B cell (primary cell): ENCODE data around the gene IGBP1. TPM values are rescaled to one million over a fixed set of nuclear protein-coding genes. Genes with fewer than 3 reads are reported as not detected.
"Not testable (repeated sequence)": the region's sequence is repeated elsewhere in the genome, so short reads cannot be mapped to it uniquely, and the experiment has no call there.

Experiments
- ATAC-seq: fragments of 200-7000 bp; cut with Tn5 transposase; one replicate; pipeline ENCODE4 v1.10.0; 2021; ENCODE audit warnings: low read depth, mild to moderate bottlenecking, moderate number of reproducible peaks, moderate library complexity
- CTCF ChIA-PET: fragments of 350-600 bp; sonication (Branson Sonifier 250); formaldehyde crosslinking; loops from one replicate; lab custom pipeline; 2021; ENCODE audit warnings: antibody characterized with exemption, inconsistent platforms; lab: Charles Lee
- POLR2A ChIA-PET: fragments of 350-600 bp; sonication (Branson Sonifier 250); formaldehyde crosslinking; loops from one replicate; lab custom pipeline; 2021; ENCODE audit warnings: antibody characterized with exemption; lab: Charles Lee
- DNase-seq: peaks from one replicate; pipeline ENCODE4 v3.0.0; 2013
- H2AFZ ChIP-seq: 2 replicates; pipeline ENCODE4 v1.6.1; 2012; ENCODE audit warnings: mild to moderate bottlenecking, low read depth, low read length; ENCODE audit not compliant: insufficient read depth, poor library complexity, severe bottlenecking
- H3K27ac ChIP-seq, 2 donors: 1 replicate in 1 of 2; 2 replicates in 1 of 2; pipeline ENCODE4 v1.5.1; 2012 to 2013; ENCODE audit warnings: low read length in 2 of 2, mild to moderate bottlenecking in 2 of 2, moderate library complexity in 1 of 2
- H3K27me3 ChIP-seq, 4 experiments: fragments of 200-600 bp in 1 of 4; sonication (generic) in 1 of 4; replicated peaks in 1 of 4; 1 replicate in 2 of 4; 2 replicates in 2 of 4; pipeline versions ENCODE4 v1.6.1 to v1.7.0; 2013 to 2016; ENCODE audit warnings: low read length in 3 of 4, mild to moderate bottlenecking in 2 of 4, mixed read lengths in 1 of 4, moderate library complexity in 1 of 4; ENCODE audit not compliant: insufficient read depth in 4 of 4, control insufficient read depth in 3 of 4; ENCODE audit errors: control extremely low read depth in 1 of 4
- H3K36me3 ChIP-seq, 2 experiments: replicated peaks in 1 of 2; 1 replicate in 1 of 2; 2 replicates in 1 of 2; pipeline versions ENCODE4 v1.6.1 to v1.7.1; 2013; ENCODE audit warnings: low read length in 1 of 2; ENCODE audit not compliant: insufficient read depth in 2 of 2, control insufficient read depth in 1 of 2; ENCODE audit errors: control extremely low read depth in 1 of 2, extremely low read depth in 1 of 2
- H3K4me1 ChIP-seq, 2 donors: fragments of 200-600 bp in 1 of 2; sonication (generic) in 1 of 2; 1 replicate in 1 of 2; 2 replicates in 1 of 2; pipeline versions ENCODE4 v1.5.1 to v1.6.1; 2013 to 2017; ENCODE audit warnings: low read length in 2 of 2; ENCODE audit not compliant: control insufficient read depth in 2 of 2, insufficient read depth in 2 of 2
- H3K4me2 ChIP-seq: replicated peaks from 2 replicates; pipeline ENCODE3; 2012; ENCODE audit warnings: mild to moderate bottlenecking, low read depth, low read length; ENCODE audit not compliant: poor library complexity, severe bottlenecking
- H3K4me3 ChIP-seq, 5 experiments: fragments of 200-600 bp in 1 of 5; sonication (generic) in 1 of 5; 1 replicate in 3 of 5; 2 replicates in 2 of 5; pipeline versions ENCODE4 v1.5.1 to v1.7.0; 2011 to 2016; ENCODE audit warnings: low read length in 4 of 5, mild to moderate bottlenecking in 4 of 5, low read depth in 2 of 5, control low read depth in 1 of 5, moderate library complexity in 1 of 5; ENCODE audit not compliant: insufficient read depth in 1 of 5; ENCODE audit errors: control extremely low read depth in 1 of 5, extremely low read depth in 1 of 5
- H3K79me2 ChIP-seq: fragments of 200-600 bp; sonication (generic); one replicate; pipeline ENCODE4 v1.6.0; 2016; ENCODE audit warnings: low read length; ENCODE audit not compliant: control insufficient read depth, insufficient read depth
- H3K9ac ChIP-seq: fragments of 200-600 bp; sonication (generic); 2 replicates; pipeline ENCODE4 v1.6.1; 2017; ENCODE audit warnings: mild to moderate bottlenecking, low read length, moderate library complexity
- H3K9me3 ChIP-seq, 3 donors: one replicate each; pipeline versions ENCODE4 v1.6.1 to v1.7.1; 2013; ENCODE audit warnings: low read length in 2 of 3; ENCODE audit not compliant: control insufficient read depth in 2 of 3, insufficient read depth in 1 of 3; ENCODE audit errors: control extremely low read depth in 1 of 3
- H4K20me1 ChIP-seq: 2 replicates; pipeline ENCODE4 v1.6.0; 2012; ENCODE audit warnings: mild to moderate bottlenecking, low read length; ENCODE audit not compliant: insufficient read depth, control insufficient read depth, poor library complexity, severe bottlenecking
- H3K27ac Mint-ChIP-seq: one replicate; pipeline ENCODE4 v1.8.0; 2021; ENCODE audit warnings: mixed read lengths
- H3K27me3 Mint-ChIP-seq: one replicate; pipeline ENCODE4 v1.8.0; 2021; ENCODE audit warnings: mixed read lengths
- H3K4me1 Mint-ChIP-seq: one replicate; pipeline ENCODE4 v1.8.0; 2021; ENCODE audit warnings: mixed read lengths
- H3K4me3 Mint-ChIP-seq: one replicate; pipeline ENCODE4 v1.8.0; 2021; ENCODE audit warnings: mixed read lengths
- H3K9me3 Mint-ChIP-seq: one replicate; pipeline ENCODE4 v1.8.0; 2022; ENCODE audit warnings: mixed read lengths; ENCODE audit not compliant: insufficient read depth
- CTCF ChIP-seq: fragments of 200-600 bp; IDR thresholded peaks from one replicate; pipeline ENCODE4 v1.8.0; 2022; ENCODE audit warnings: antibody characterized with exemption, mild to moderate bottlenecking
- EZH2 ChIP-seq: IDR thresholded peaks from 2 replicates; pipeline ENCODE4 v1.6.1; 2012; ENCODE audit warnings: borderline replicate concordance, low read depth, mild to moderate bottlenecking, moderate library complexity, low read length; ENCODE audit not compliant: insufficient read depth, poor library complexity, severe bottlenecking
- WGBS: methylation state at CpG from one replicate; pipeline ENCODE4 v1.1.5; 2013; ENCODE audit warnings: missing lambda C conversion rate; ENCODE audit not compliant: insufficient coverage; 5-methylcytosine and 5-hydroxymethylcytosine counted together
- intact Hi-C: fragments of 100-400 bp; cut with micrococcal nuclease; formaldehyde crosslinking; loops from one replicate; pipeline ENCODE4 v1.10.0; 2022
- polyA plus RNA-seq: library from polyadenylated mRNA; depleted of rRNA; stranded (reverse); fragments of >200 nt; gene quantifications from 2 replicates; pipeline ENCODE4 v1.2.3, GENCODE V29; 2012
- total RNA-seq, 2 donors: library from RNA; stranded (reverse); fragments of 120-200 nt in 1 of 2; gene quantifications; 1 replicate in 1 of 2; 2 replicates in 1 of 2; pipeline versions ENCODE4 v1.2.3 to v1.2.4, GENCODE V29; 2013 to 2022

IGBP1 gene
- total and polyA plus RNA-seq, 2 donors (not counting 1 experiment from before 2014, with no cell fraction given): 45.3 to 54.7 TPM

DNA sequence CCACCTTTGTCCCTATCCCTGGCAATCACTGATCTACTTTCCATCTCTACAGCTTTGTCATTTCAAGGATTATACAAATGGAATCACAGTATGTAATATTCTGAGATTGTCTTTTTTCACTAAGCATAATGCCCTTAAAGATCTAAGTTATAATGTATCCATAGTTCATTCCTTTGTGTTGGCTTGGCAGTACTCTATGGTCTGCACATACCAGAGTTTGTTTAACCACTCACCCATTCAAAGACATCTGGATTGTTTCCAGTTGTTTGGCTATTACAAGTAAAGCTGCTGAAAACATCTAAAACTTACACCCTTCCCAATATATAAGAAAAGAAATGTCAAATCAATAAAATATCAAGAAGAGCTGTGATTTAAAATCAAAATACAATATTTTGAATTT is 75.2 kb downstream of the IGBP1 start:
- no peak overlapping the region for H3K27ac Mint-ChIP-seq
- Histone ChIP-seq H3K4me1 (no peaks in the 10 kb centered on the region), H3K4me2 (no peak overlapping the region), H3K36me3 (no peaks in the 10 kb centered on the region), H3K79me2 (no peaks in the 10 kb centered on the region), H4K20me1 (no peaks in the 10 kb centered on the region), H3K27ac (no peak overlapping the region), H3K27me3 (no peaks in the 10 kb centered on the region), H2AFZ (no peak overlapping the region), H3K9me3 (no peaks in the 10 kb centered on the region), H3K4me3 (no peak overlapping the region), H3K9ac (no peak overlapping the region)
- TF ChIP-seq CTCF: no peak
- TF ChIP-seq EZH2: no peak
- no peak for DNase-seq
- no peaks in the 10 kb centered on the region for H3K4me1 Mint-ChIP-seq
- POLR2A ChIA-PET: no interaction called here
- ATAC-seq: no peak
- H3K27me3 Mint-ChIP-seq: peaks cover 6% of the 10 kb centered on the region
- CTCF ChIA-PET: no interaction called here
- intact Hi-C loops: no loop called here
- H3K9me3 Mint-ChIP-seq: no peaks in the 10 kb centered on the region
- H3K4me3 Mint-ChIP-seq: no peak overlapping the region

- H3K9ac ChIP-seq, CTCF ChIA-PET, H3K9me3 Mint-ChIP-seq, H3K4me1 Mint-ChIP-seq, H3K79me2 ChIP-seq, POLR2A ChIA-PET, H3K4me3 Mint-ChIP-seq, H3K4me2 ChIP-seq, H3K9me3 ChIP-seq, H3K4me1 ChIP-seq, H3K4me3 ChIP-seq, H3K36me3 ChIP-seq, H3K27me3 Mint-ChIP-seq, ATAC-seq, H4K20me1 ChIP-seq, H3K27me3 ChIP-seq, H3K27ac Mint-ChIP-seq, H2AFZ ChIP-seq, intact Hi-C loops, H3K27ac ChIP-seq, DNase-seq: not testable (repeated sequence)
- 91% methylated on average over 1 of the region's 6 CpGs for WGBS
These were observed 76.3 kb downstream of the IGBP1 start for GRCh38 chrX:70209570-70209969.

Other genes starting within 250 kb of the IGBP1 start
- not detected in 2 replicates for gene AWAT2, start 83.5 kb upstream of the IGBP1 start, total RNA-seq
- not detected in 2 replicates for gene AWAT2, start 83.5 kb upstream of the IGBP1 start, polyA plus RNA-seq
- not detected in 2 replicates for gene OTUD6A, start 71.0 kb upstream of the IGBP1 start, total RNA-seq
- not detected in 2 replicates for gene OTUD6A, start 71.0 kb upstream of the IGBP1 start, polyA plus RNA-seq
- not detected in 2 replicates for gene DGAT2L6, start 44.0 kb downstream of the IGBP1 start, total RNA-seq
- not detected in 2 replicates for gene DGAT2L6, start 44.0 kb downstream of the IGBP1 start, polyA plus RNA-seq
- gene AWAT1, start 101.2 kb downstream of the IGBP1 start, total RNA-seq: not detected in 2 replicates
- gene AWAT1, start 101.2 kb downstream of the IGBP1 start, polyA plus RNA-seq: not detected in 2 replicates
- gene P2RY4, start 126.8 kb downstream of the IGBP1 start, total RNA-seq: 0.76 and 0.80 TPM in 2 replicates
- gene P2RY4, start 126.8 kb downstream of the IGBP1 start, polyA plus RNA-seq: 0.14 and 0.34 TPM in 2 replicates
- not detected in 2 replicates for gene ARR3, start 134.9 kb downstream of the IGBP1 start, total RNA-seq
- not detected in 2 replicates for gene ARR3, start 134.9 kb downstream of the IGBP1 start, polyA plus RNA-seq
- not detected in 2 replicates for gene RAB41, start 148.7 kb downstream of the IGBP1 start, total RNA-seq
- gene RAB41, start 148.7 kb downstream of the IGBP1 start, polyA plus RNA-seq: not detected in 2 replicates
- 12.0 and 13.8 TPM in 2 replicates for gene PDZD11, start 156.5 kb downstream of the IGBP1 start, total RNA-seq
- 10.9 and 16.3 TPM in 2 replicates for gene PDZD11, start 156.5 kb downstream of the IGBP1 start, polyA plus RNA-seq
- gene KIF4A, start 156.7 kb downstream of the IGBP1 start, total RNA-seq: 0.07 and 0.22 TPM in 2 replicates
- gene KIF4A, start 156.7 kb downstream of the IGBP1 start, polyA plus RNA-seq: 0.06 TPM in 2 replicates